Testis (tissue), 3 donors: ENCODE measurements around the gene APOB. TPM values are rescaled to one million over a fixed set of nuclear protein-coding genes. Genes with fewer than 3 reads are reported as not detected.

Experiments used
- DNase-seq: peaks from one replicate; pipeline ENCODE4 v3.0.0-alpha.2; 2019
- H3K27ac ChIP-seq, 2 donors: fragments of 200-600 bp; sonication (generic); one replicate each; pipeline ENCODE4 v1.5.1; 2019
- H3K27me3 ChIP-seq: fragments of 200-600 bp; sonication (generic); one replicate; pipeline ENCODE4 v1.5.1; 2019
- H3K36me3 ChIP-seq: fragments of 200-600 bp; sonication (generic); one replicate; pipeline ENCODE4 v1.5.1; 2017; ENCODE audit warnings: low read depth; ENCODE audit errors: missing control alignments
- H3K4me1 ChIP-seq: fragments of 200-600 bp; sonication (generic); one replicate; pipeline ENCODE4 v1.5.1; 2019
- H3K4me3 ChIP-seq, 2 donors: fragments of 200-600 bp; sonication (generic); one replicate each; pipeline ENCODE4 v1.5.1; 2017 to 2019
- H3K9me3 ChIP-seq: fragments of 200-600 bp; sonication (generic); one replicate; pipeline ENCODE4 v1.5.1; 2017
- CTCF ChIP-seq, 3 experiments: fragments of 450-650 bp in 2 of 3; fragments of 200-600 bp in 1 of 3; sonication (generic) in 1 of 3; IDR thresholded peaks; one replicate each; pipeline ENCODE4 v1.5.1; 2016 to 2019; ENCODE audit warnings: antibody characterized with exemption in 3 of 3, mild to moderate bottlenecking in 2 of 3, moderate library complexity in 1 of 3
- POLR2A ChIP-seq: fragments of 450-650 bp; IDR thresholded peaks from one replicate; pipeline ENCODE4 v1.6.1; 2017; ENCODE audit warnings: antibody characterized with exemption, mild to moderate bottlenecking, moderate library complexity
- WGBS, 2 donors: methylation state at CpG; one replicate each; pipeline ENCODE4 v1.1.5; 2018; 5-methylcytosine and 5-hydroxymethylcytosine counted together
- intact Hi-C: fragments of 100-400 bp; cut with DNase I; formaldehyde crosslinking; loops from one replicate; pipeline ENCODE4 v1.15.1; 2023; ENCODE audit warnings: low total_unique reads
- polyA plus RNA-seq: library from polyadenylated mRNA; stranded (reverse); fragments of 350-450 nt; fragmentation: Illumina TruSeq; extraction: RNeasy Lipid Tissue Mini Kit (QIAGEN cat#74804); gene quantifications from one replicate; pipeline ENCODE4 v1.2.3, GENCODE V29; 2014; ENCODE audit warnings: low read depth, low replicate concordance; ENCODE audit not compliant: insufficient read depth
- total RNA-seq, 2 donors: library from RNA; depleted of rRNA; stranded (reverse); fragments of >200 nt; gene quantifications; one replicate each; pipeline ENCODE4 v1.2.3, GENCODE V29; 2016

APOB gene
- total and polyA plus RNA-seq, 3 donors from 2014 or later, result 0.30 to 0.81 (median 0.39) TPM

DNA sequence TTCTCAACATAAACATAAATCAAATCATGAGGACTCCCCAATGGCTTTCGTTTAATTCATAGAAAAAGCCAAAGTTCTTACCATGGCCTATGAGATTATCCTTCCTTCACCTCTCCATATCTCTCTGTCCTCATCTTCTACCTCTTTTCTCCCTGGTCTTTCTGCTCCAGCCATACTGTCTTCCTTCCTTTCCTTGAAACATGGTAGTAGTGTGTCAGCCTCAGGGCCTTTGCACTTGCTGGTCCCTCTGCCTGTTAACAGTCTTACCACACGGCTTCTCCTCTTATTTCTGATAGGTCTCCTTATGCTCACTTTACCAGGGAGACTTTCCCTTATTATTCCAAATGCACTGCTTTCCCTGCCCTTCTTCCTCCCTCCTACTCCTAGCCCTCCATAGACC is 25.6 kb downstream of the APOB start:
- H3K27ac ChIP-seq, result no peak overlapping the region
- TF ChIP-seq POLR2A, result no peak
- TF ChIP-seq CTCF (IDR thresholded peaks at IDR 0.05), result no peak
- no peaks in the 10 kb centered on the region for H3K36me3 ChIP-seq
- no peak overlapping the region for H3K4me3 ChIP-seq
- no peaks in the 10 kb centered on the region for H3K27me3 ChIP-seq
- intact Hi-C loops, result no loop called here
- H3K4me1 ChIP-seq, result no peaks in the 10 kb centered on the region
- 91 to 95% methylated on average over 2 of the region's 2 CpGs for WGBS, 2 donors
- DNase-seq, result no peak
- H3K9me3 ChIP-seq, result no peaks in the 10 kb centered on the region

- Histone ChIP-seq H3K27me3 (no peaks in the 10 kb centered on the region), H3K36me3 (no peaks in the 10 kb centered on the region), H3K9me3 (no peaks in the 10 kb centered on the region), H3K4me1 (no peaks in the 10 kb centered on the region), H3K27ac (no peak overlapping the region), H3K4me3 (no peak overlapping the region)
- intact Hi-C loops, result no loop called here
- WGBS, 2 donors, result 91 to 92% methylated on average over 4 of the region's 4 CpGs
- TF ChIP-seq CTCF (IDR thresholded peaks at IDR 0.05), result no peak
- no peak for TF ChIP-seq POLR2A
- no peak for DNase-seq
These were observed 26.1 kb downstream of the APOB start for GRCh38 chr2:21017748-21018276.

GRCh38 chr2:21015281-21015645 is 28.6 kb downstream of the APOB start:
- intact Hi-C loops, result no loop called here
- Histone ChIP-seq H3K36me3 (no peaks in the 10 kb centered on the region), H3K27me3 (no peaks in the 10 kb centered on the region), H3K9me3 (no peaks in the 10 kb centered on the region), H3K4me1 (no peaks in the 10 kb centered on the region), H3K4me3 (no peak overlapping the region), H3K27ac (no peak overlapping the region)
- no peak for DNase-seq
- TF ChIP-seq POLR2A (no peak), CTCF (IDR thresholded peaks at IDR 0.05) (no peak)
- 95 to 96% methylated on average over 3 of the region's 3 CpGs for WGBS, 2 donors

DNA sequence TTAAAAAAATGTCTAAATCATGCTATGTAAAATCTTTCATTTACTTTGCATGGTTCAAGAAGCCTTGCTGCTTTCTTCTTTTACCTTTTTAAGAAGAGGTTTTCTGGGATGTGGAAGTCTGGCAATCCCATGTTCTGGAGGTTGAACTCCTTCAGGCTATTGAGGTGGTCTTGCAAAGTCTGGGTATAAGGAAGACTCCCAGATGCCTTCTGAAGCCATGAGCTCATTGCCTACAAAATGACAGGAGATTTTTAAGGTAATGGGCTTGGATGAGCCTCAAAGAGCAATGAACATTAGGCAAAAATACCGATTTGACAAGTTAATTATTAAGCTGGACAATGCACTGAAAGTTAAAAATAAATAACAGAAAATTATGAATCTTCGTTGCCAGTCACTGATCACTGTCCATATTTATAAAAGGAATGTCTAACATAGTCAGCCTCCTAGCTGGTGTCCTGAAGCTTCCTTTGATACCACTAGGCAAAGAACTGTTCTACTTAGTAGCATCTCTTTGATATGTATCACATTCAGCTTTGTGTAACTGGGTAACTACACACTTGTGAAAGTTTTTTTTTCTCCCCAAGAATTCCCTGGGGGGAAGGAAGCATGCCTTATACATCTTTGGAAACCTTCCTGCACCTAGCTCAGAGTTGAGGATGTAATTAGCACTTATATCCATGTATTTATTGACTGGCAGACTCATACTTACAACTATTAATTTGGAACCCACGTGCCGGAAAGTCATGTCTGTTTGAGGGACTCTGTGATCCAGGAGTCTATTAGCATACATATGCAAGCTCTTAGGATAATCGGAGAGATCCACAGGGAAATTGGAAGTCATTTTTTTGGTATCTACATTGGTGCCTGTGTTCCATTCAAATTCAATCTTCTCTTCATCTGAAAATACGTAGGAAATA is 29.3 kb downstream of the APOB start:
- Histone ChIP-seq H3K4me3 (no peak overlapping the region), H3K4me1 (no peaks in the 10 kb centered on the region), H3K27ac (no peak overlapping the region), H3K27me3 (no peaks in the 10 kb centered on the region), H3K9me3 (no peaks in the 10 kb centered on the region), H3K36me3 (no peaks in the 10 kb centered on the region)
- 80 to 95% methylated on average over 6 of the region's 6 CpGs for WGBS, 2 donors
- no peak for TF ChIP-seq POLR2A
- DNase-seq, result no peak
- intact Hi-C loops, result no loop called here

- intact Hi-C loops, result no loop called here
- Histone ChIP-seq H3K27me3 (no peaks in the 10 kb centered on the region), H3K27ac (no peak overlapping the region), H3K9me3 (no peaks in the 10 kb centered on the region), H3K4me1 (no peaks in the 10 kb centered on the region), H3K4me3 (no peak overlapping the region), H3K36me3 (no peaks in the 10 kb centered on the region)
- no peak for DNase-seq
- WGBS, 2 donors, result 89 to 95% methylated on average over 8 of the region's 8 CpGs
- TF ChIP-seq POLR2A (no peak), CTCF (IDR thresholded peaks at IDR 0.05) (no peak)
These were observed 30.6 kb downstream of the APOB start for GRCh38 chr2:21013043-21013816.
